Measurements from ENCODE around the gene TMEM121B.

Gene TMEM121B

DNA sequence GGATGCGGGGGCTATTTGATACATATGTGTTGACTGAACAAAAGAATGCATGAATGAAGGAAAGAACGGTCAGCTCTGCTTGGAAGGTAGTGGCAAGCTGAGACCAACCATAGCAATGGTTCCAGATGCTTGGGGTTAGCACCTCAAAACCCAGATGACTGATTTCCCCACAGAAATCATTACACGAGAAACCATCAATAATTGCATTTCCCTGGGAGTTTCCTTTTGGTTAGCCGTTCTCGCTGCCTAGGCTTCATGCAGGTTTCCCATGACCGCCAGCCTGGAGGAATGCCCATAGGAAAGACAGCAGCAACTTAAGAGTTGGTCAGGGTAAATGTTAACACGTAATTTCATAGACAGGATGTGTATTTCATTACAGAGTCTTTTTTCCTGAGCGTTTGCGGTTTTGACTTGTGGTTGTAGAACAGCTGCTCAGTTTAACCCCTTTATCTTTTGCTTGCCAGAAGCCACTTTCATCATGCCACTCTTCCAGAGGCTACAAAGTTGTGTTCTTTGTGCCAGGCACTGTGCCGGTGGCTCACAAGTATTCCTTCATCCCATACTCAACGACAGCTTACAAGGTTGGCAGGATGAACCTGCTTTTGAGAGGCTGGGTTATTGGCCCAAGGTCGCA, 33.5 kb downstream of the TMEM121B start:
- DNase-seq = peak; percentile 72

DNA sequence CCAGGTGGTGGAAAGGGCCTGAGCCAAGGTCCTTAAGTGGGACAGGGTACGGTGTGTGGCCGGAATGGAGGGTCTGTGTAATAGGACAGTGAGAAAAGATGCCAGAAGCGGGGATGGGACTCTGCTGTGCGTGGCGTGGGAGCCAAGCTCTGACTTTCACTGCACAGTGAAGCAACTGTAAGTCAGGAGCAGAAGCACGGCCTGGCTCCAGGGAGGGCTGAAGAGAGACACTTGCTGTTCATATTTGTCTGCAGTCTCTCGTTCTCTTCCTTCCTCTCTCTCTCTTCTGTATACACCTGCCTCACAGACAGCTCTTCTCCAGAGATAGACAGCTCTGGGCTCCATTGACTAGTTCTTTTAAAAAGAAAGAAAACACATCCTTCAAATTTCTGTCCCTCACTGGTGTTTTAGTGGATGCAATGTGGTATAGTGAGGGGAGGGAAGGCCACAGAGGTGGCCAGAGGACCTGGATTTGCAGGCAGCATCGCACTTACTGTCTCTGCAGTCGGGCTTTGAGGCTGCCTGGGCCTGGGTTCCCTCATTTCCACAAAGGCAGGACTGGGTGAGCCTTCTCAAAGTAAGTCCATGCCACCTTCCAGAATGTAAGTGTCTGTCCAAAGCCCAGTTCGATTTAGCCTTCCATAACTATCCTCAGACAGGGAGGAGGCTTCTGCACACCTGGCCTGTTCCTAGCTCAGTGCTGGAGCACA, 34.2 kb downstream of the TMEM121B start:
- DNase-seq = peak; percentile 63

- peak; percentile 65 for DNase-seq
Measured at GRCh38 chr22:17086296-17086695, 34.9 kb downstream of the TMEM121B start.

DNA sequence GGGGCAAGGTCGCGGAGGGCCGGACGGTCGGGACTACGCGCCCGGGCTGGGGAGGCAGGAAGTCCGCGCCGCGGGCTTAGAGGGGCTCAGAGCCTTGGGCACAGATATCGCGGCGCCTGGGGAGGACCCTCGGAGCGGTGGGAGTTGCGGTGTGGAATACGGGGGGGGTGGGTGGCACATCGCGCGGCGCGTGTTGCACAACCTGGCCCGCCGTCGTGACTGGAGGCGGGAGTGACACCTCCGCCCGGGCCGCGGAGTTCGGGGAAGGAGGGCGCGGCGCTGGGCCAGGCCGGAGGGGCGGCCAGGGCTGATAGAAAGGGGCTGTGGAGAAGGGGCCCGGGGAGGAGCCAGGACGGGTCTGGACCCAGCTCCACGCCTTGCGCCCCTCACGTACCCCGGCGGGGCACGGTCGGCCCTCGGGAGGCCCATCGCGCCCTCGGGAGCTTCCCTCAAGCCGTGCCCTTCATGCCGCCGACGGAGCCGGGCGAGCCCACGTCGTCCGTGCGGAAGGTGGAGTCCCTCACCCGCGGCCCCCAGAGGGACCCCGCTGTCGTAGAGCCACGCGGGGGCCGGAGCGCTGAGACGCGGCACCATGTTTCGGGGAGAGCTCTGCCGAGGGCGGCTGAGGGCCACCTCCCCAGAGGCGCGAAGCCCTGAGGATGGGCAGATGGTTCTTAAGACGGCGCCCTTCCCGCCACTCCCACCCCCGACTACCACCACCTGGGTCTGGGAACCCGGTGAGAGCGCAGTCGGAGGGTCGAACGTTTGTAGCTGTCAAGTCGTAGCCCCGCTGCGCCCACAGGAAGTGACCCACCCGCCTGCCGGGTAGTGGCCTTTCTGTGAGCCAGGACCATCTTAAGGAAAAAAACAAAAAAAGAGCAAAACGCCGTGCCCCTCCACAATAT, 35.6 kb downstream of the TMEM121B start:
- peak; percentile 77 for DNase-seq

- peak; percentile 98 for DNase-seq
Measured at GRCh38 chr22:17084554-17085276, 36.4 kb downstream of the TMEM121B start, which contains the start of gene IL17RA. Gene IL17RA, plus strand, starts transcription at chr22:17085000. Its CDS starts 92 bp downstream, at chr22:17085092.

- peak; percentile 62 for DNase-seq
Measured at GRCh38 chr22:17083811-17084441, 37.2 kb downstream of the TMEM121B start.

DNA sequence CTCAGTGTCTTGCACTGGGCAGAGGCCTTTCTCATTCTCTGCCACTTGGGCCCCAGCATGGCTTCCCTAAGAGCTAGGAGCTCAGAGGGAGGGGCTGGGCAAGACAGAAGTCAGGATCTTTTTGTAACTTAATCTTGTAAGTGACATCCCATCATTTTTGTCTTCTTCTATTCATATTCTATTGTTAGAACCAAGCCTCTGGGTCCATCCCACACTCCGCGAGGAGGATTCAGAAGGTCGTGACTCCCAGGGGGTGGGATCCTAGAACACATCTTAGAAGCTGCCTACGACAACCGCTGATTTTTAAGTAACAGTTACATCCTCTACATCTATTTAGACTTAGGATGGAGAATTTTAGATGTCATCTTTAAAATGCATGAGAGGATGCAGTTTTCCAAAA, 37.9 kb downstream of the TMEM121B start:
- peak; percentile 39 for DNase-seq

DNA sequence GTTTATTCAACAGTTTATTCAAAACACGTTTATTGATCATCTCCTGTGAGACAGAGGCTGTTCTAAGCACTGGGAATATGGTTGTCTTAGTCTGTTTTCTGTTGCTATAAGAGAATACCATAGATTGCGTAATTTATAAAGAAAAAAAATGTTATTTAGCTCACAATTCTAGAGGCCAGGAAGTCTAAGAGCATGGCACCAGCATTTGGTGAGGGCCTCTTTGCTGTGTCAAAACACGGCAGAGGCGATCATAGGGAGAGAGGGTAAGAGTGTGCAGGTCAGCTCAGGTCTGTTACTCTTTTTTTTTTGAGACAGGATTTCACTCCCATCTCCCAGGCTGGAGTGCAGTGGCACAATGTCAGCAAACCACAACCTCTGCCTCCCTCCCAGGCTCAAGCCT, 41.6 kb downstream of the TMEM121B start:
- peak; percentile 17 for DNase-seq

DNA sequence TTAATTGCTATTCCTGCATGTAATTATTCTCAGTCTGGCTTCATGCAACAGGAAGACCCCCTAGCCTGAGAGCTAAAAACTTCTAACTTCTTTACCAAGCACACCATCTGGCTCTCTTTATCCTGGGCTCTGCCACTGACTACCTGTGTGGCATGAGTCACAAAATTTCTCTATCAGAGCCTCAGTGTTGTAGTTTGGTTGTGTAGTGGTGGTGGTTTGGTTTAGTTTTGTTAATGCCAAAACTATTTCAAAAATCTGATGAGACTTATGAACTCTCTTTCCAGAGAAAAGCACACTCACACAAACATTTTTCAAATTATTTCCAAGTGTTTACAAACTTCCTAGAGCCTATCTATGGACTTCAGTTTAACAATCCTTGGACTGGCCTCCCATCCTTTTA, 43.9 kb downstream of the TMEM121B start:
- DNase-seq = peak; percentile 8

GRCh38 chr22:17074648-17075002, 46.5 kb downstream of the TMEM121B start:
- no peak for DNase-seq

GRCh38 chr22:17072877-17073276, 48.3 kb downstream of the TMEM121B start:
- no peak for DNase-seq
